ENCODE results near the gene PEX26. TPM values are rescaled to one million over a fixed set of nuclear protein-coding genes. Genes with fewer than 3 reads are reported as not detected.
"Not testable (repeated sequence)": the region's sequence is repeated elsewhere in the genome, so short reads cannot be mapped to it uniquely, and the experiment has no call there.

Gene PEX26
- total RNA-seq, 2 donors from 2014 or later, result 36.8 to 63.7 TPM

- DNase-seq (ENCODE audit: low spot score in 2 of 2), result no peak
- Mint-ChIP-seq H3K36me3 (peaks cover 40 to 78% of the 10 kb centered on the region in 2 donors), H3K27ac (peak overlapping the region; percentile 53 to 83), H3K9me3 (peaks cover 3 to 19% of the 10 kb centered on the region in 2 donors)
- peak; percentile 82 to 87 for ATAC-seq
Measured at GRCh38 chr22:18103527-18104269, 25.9 kb downstream of the PEX26 start.

- Mint-ChIP-seq H3K36me3 (peaks cover 39 to 79% of the 10 kb centered on the region in 2 donors), H3K9me3 (peaks cover 3 to 19% of the 10 kb centered on the region in 2 donors), H3K27ac (peak overlapping the region; percentile 53 to 83)
- DNase-seq (ENCODE audit: low spot score in 2 of 2), result no peak
- no peak for ATAC-seq
Measured at GRCh38 chr22:18104566-18104965, 26.8 kb downstream of the PEX26 start.

- peaks cover 41 to 74% of the 10 kb centered on the region in 2 donors for H3K36me3 Mint-ChIP-seq
- not testable (repeated sequence) for ATAC-seq; DNase-seq (ENCODE audit: low spot score in 2 of 2)
- peak overlapping the region; percentile 81 to 87 for H3K27ac Mint-ChIP-seq
- peaks cover 3 to 19% of the 10 kb centered on the region in 2 donors for H3K9me3 Mint-ChIP-seq
Measured at GRCh38 chr22:18105981-18106380, 28.2 kb downstream of the PEX26 start.

GRCh38 chr22:18106550-18107341, 29.0 kb downstream of the PEX26 start:
- ATAC-seq, result peak; percentile 46 to 59

GRCh38 chr22:18108187-18108586, 30.4 kb downstream of the PEX26 start:
- Mint-ChIP-seq H3K9me3 (peaks cover 3 to 19% of the 10 kb centered on the region in 2 donors), H3K36me3 (peaks cover 30 to 56% of the 10 kb centered on the region in 2 donors), H3K27ac (peak overlapping the region in 1 of 2 donors; percentile 80)
- peak; percentile 12 to 37 for ATAC-seq
- no peak for DNase-seq (ENCODE audit: low spot score in 2 of 2)

More at GRCh38 chr22:18106550-18107341, 29.0 kb downstream of the PEX26 start:
- peak; percentile 35 to 74 for DNase-seq (ENCODE audit: low spot score in 2 of 2)
- H3K36me3 Mint-ChIP-seq, result peaks cover 35 to 66% of the 10 kb centered on the region in 2 donors
- peak overlapping the region in 1 of 2 donors; percentile 87 for H3K27ac Mint-ChIP-seq
- peaks cover 3 to 19% of the 10 kb centered on the region in 2 donors for H3K9me3 Mint-ChIP-seq

- ATAC-seq (no peak), DNase-seq (ENCODE audit: low spot score in 2 of 2) (no peak)
- Mint-ChIP-seq H3K36me3 (peaks cover 23 to 43% of the 10 kb centered on the region in 2 donors), H3K27ac (no peak overlapping the region), H3K9me3 (peaks cover 2 to 17% of the 10 kb centered on the region in 2 donors)
Measured at GRCh38 chr22:18109410-18110193, 31.8 kb downstream of the PEX26 start.

GRCh38 chr22:18110194-18110953, 32.6 kb downstream of the PEX26 start, which contains the start of gene TUBA8:
Gene TUBA8 (plus strand): TSS chr22:18110809. CDS start chr22:18110866, 57 bp downstream.
- peak in 1 of 2 donors; percentile 32 for DNase-seq (ENCODE audit: low spot score in 2 of 2)
- peaks cover 15 to 36% of the 10 kb centered on the region in 2 donors for H3K36me3 Mint-ChIP-seq
- ATAC-seq, result peak; percentile 41 to 63
- peak within 1 kb of the TSS in 1 of 2 donors; percentile 55 for H3K27ac Mint-ChIP-seq
- peaks cover 0 to 11% of the 10 kb centered on the region in 2 donors for H3K9me3 Mint-ChIP-seq

GRCh38 chr22:18110954-18111758, 33.4 kb downstream of the PEX26 start:
- H3K36me3 Mint-ChIP-seq, result peaks cover 9 to 28% of the 10 kb centered on the region in 2 donors

GRCh38 chr22:18111759-18112330, 34.1 kb downstream of the PEX26 start:
- DNase-seq (ENCODE audit: low spot score in 2 of 2) (no peak), ATAC-seq (no peak)
- no peak overlapping the region for H3K27ac Mint-ChIP-seq
- H3K9me3 Mint-ChIP-seq, result peaks cover 0 to 4% of the 10 kb centered on the region in 2 donors
- peaks cover 9 to 22% of the 10 kb centered on the region in 2 donors for H3K36me3 Mint-ChIP-seq

More at GRCh38 chr22:18110954-18111758, 33.4 kb downstream of the PEX26 start:
- no peak for DNase-seq (ENCODE audit: low spot score in 2 of 2)
- ATAC-seq, result no peak
- Mint-ChIP-seq H3K27ac (peak overlapping the region in 1 of 2 donors; percentile 55), H3K9me3 (peaks cover 0 to 4% of the 10 kb centered on the region in 2 donors)

- Mint-ChIP-seq H3K36me3 (peaks cover 5 to 17% of the 10 kb centered on the region in 2 donors), H3K27ac (no peak overlapping the region), H3K9me3 (no peaks in the 10 kb centered on the region)
- DNase-seq (ENCODE audit: low spot score in 2 of 2) (no peak), ATAC-seq (no peak)
Measured at GRCh38 chr22:18112440-18112839, 34.6 kb downstream of the PEX26 start.

GRCh38 chr22:18113680-18114394, 36.0 kb downstream of the PEX26 start:
- Mint-ChIP-seq H3K36me3 (peaks cover 5 to 8% of the 10 kb centered on the region in 2 donors), H3K9me3 (no peaks in the 10 kb centered on the region), H3K27ac (no peak overlapping the region)
- ATAC-seq (peak in 1 of 2 donors; percentile 11), DNase-seq (ENCODE audit: low spot score in 2 of 2) (no peak)

- DNase-seq (ENCODE audit: low spot score in 2 of 2) (no peak), ATAC-seq (no peak)
- H3K27ac Mint-ChIP-seq, result no peak overlapping the region
- H3K36me3 Mint-ChIP-seq, result peaks cover 2 to 5% of the 10 kb centered on the region in 2 donors
- no peaks in the 10 kb centered on the region for H3K9me3 Mint-ChIP-seq
Measured at GRCh38 chr22:18114495-18114894, 36.7 kb downstream of the PEX26 start.

- Mint-ChIP-seq H3K27ac (no peak overlapping the region), H3K36me3 (no peaks in the 10 kb centered on the region), H3K9me3 (no peaks in the 10 kb centered on the region)
- no peak for DNase-seq (ENCODE audit: low spot score in 2 of 2)
- no peak for ATAC-seq
Measured at GRCh38 chr22:18114976-18115652, 37.3 kb downstream of the PEX26 start.
